ENCODE measurements around the gene IFFO2.
"Not testable (repeated sequence)": the region's sequence is repeated elsewhere in the genome, so short reads cannot be mapped to it uniquely, and the experiment has no call there.

IFFO2 gene

GRCh38 chr1:18871401-18872070 is 84.9 kb downstream of the IFFO2 start:
- no peak for DNase-seq

GRCh38 chr1:18870957-18871356 is 85.5 kb downstream of the IFFO2 start:
- no peak for DNase-seq

- DNase-seq, result not testable (repeated sequence)
Observed at GRCh38 chr1:18870595-18870865, 85.9 kb downstream of the IFFO2 start.

- no peak for DNase-seq
Observed at GRCh38 chr1:18869847-18870594, 86.5 kb downstream of the IFFO2 start.

- no peak for DNase-seq
Observed at GRCh38 chr1:18868801-18869424, 87.6 kb downstream of the IFFO2 start.

- no peak for DNase-seq
Observed at GRCh38 chr1:18868354-18868753, 88.1 kb downstream of the IFFO2 start.

GRCh38 chr1:18866846-18867245 is 89.6 kb downstream of the IFFO2 start:
- no peak for DNase-seq

- no peak for DNase-seq
Observed at GRCh38 chr1:18866314-18866713, 90.2 kb downstream of the IFFO2 start.

GRCh38 chr1:18865176-18865575 is 91.3 kb downstream of the IFFO2 start:
- no peak for DNase-seq

- no peak for DNase-seq
Observed at GRCh38 chr1:18861590-18861989, 94.9 kb downstream of the IFFO2 start.

GRCh38 chr1:18861082-18861481 is 95.4 kb downstream of the IFFO2 start:
- no peak for DNase-seq

GRCh38 chr1:18859560-18859959 is 96.9 kb downstream of the IFFO2 start, which contains the start of gene TAS1R2:
TAS1R2 (minus strand) TSS chr1:18859660; CDS start chr1:18859660, 0 bp downstream.
- DNase-seq, result no peak

- DNase-seq, result no peak
Observed at GRCh38 chr1:18858070-18858688, 98.3 kb downstream of the IFFO2 start.

- DNase-seq, result no peak
Observed at GRCh38 chr1:18856435-18856834, 100.0 kb downstream of the IFFO2 start.

- no peak for DNase-seq
Observed at GRCh38 chr1:18855573-18855972, 100.9 kb downstream of the IFFO2 start.

GRCh38 chr1:18854331-18855025 is 102.0 kb downstream of the IFFO2 start:
- no peak for DNase-seq
